C1 segment of cervical spinal cord (tissue), 14 donors: ENCODE results near the gene CCDC82.
"Not testable (repeated sequence)": the region's sequence is repeated elsewhere in the genome, so short reads cannot be mapped to it uniquely, and the experiment has no call there.

ENCODE experiments used
- DNase-seq, 14 donors: peaks; one replicate each; lab custom pipeline; 2025; lab: John Stamatoyannopoulos, UW

CCDC82 gene

GRCh38 chr11:96389720-96390487 lies at the start of gene CCDC82, which contains the start of gene JRKL:
Gene CCDC82 (minus strand): TSS chr11:96389912. CDS start chr11:96384747, 5,165 bp downstream.
Gene JRKL (plus strand): TSS chr11:96390013. CDS start chr11:96390650, 637 bp downstream.
- peak; percentile 20 to 96 (median 92) for DNase-seq

GRCh38 chr11:96432654-96433053 lies 42.9 kb upstream of the CCDC82 start:
- DNase-seq = not testable (repeated sequence)

- DNase-seq = no peak
Observed at GRCh38 chr11:96430668-96431067, 41.0 kb upstream of the CCDC82 start.

- DNase-seq = no peak
Observed at GRCh38 chr11:96424693-96425092, 35.0 kb upstream of the CCDC82 start.

GRCh38 chr11:96413408-96413807 lies 23.7 kb upstream of the CCDC82 start:
- DNase-seq = no peak

GRCh38 chr11:96412761-96413381 lies 23.2 kb upstream of the CCDC82 start:
- no peak for DNase-seq

- DNase-seq = not testable (repeated sequence)
Observed at GRCh38 chr11:96411412-96411811, 21.7 kb upstream of the CCDC82 start.

- no peak for DNase-seq
Observed at GRCh38 chr11:96400697-96401096, 11.0 kb upstream of the CCDC82 start.

GRCh38 chr11:96397863-96398262 lies 8.2 kb upstream of the CCDC82 start:
- DNase-seq = no peak

GRCh38 chr11:96396637-96397036 lies 6.9 kb upstream of the CCDC82 start:
- DNase-seq = no peak

GRCh38 chr11:96394773-96395172 lies 5.1 kb upstream of the CCDC82 start:
- DNase-seq = no peak

- peak in 2 of 14 donors; percentile 0 to 7 for DNase-seq
Observed at GRCh38 chr11:96393753-96394348, 4.1 kb upstream of the CCDC82 start.

- DNase-seq = no peak
Observed at GRCh38 chr11:96391698-96392307, 2.1 kb upstream of the CCDC82 start.

- no peak for DNase-seq
Observed at GRCh38 chr11:96390488-96390792, 728 bp upstream of the CCDC82 start.

GRCh38 chr11:96388891-96389719 lies 607 bp downstream of the CCDC82 start:
- peak in 8 of 14 donors; percentile 22 to 71 (median 52) for DNase-seq

GRCh38 chr11:96385187-96385586 lies 4.5 kb downstream of the CCDC82 start:
- no peak for DNase-seq

- no peak for DNase-seq
Observed at GRCh38 chr11:96384156-96384555, 5.6 kb downstream of the CCDC82 start.

- no peak for DNase-seq
Observed at GRCh38 chr11:96376796-96377195, 12.9 kb downstream of the CCDC82 start.

- DNase-seq = no peak
Observed at GRCh38 chr11:96373826-96374225, 15.9 kb downstream of the CCDC82 start.

- DNase-seq = no peak
Observed at GRCh38 chr11:96367342-96367741, 22.4 kb downstream of the CCDC82 start.

GRCh38 chr11:96366024-96366423 lies 23.7 kb downstream of the CCDC82 start:
- DNase-seq = no peak
